SH-SY5Y (cell line): ENCODE results near the gene COQ10B.

Experiments used
- GATA2 ChIP-seq: IDR thresholded peaks from 2 replicates; pipeline ENCODE4 v1.6.1; 2011; ENCODE audit warnings: mild to moderate bottlenecking, low read depth, low read length
- GATA3 ChIP-seq: IDR thresholded peaks from 2 replicates; pipeline ENCODE4 v1.6.1; 2011; ENCODE audit warnings: low read depth, mild to moderate bottlenecking, low read length, moderate library complexity

- TF ChIP-seq GATA2 (no peak), GATA3 (no peak)
Measured at GRCh38 chr2:197405582-197405981, 47.8 kb upstream of the COQ10B start.
